GM18867 (cell line): ENCODE data around the gene MTR.
"Not testable (repeated sequence)": the region's sequence is repeated elsewhere in the genome, so short reads cannot be mapped to it uniquely, and the experiment has no call there.

Experiments used
- ATAC-seq: cut with Tn5 transposase; IDR thresholded peaks from one replicate; pipeline ENCODE4 v1.9.1; 2021; ENCODE audit warnings: mild to moderate bottlenecking, moderate library complexity; ENCODE audit not compliant: unreplicated experiment

The MTR gene

GRCh38 chr1:236830116-236830515, 35.0 kb downstream of the MTR start:
- ATAC-seq: no peak

GRCh38 chr1:236830560-236830959, 35.5 kb downstream of the MTR start:
- ATAC-seq: no peak

- ATAC-seq: no peak
Measured at GRCh38 chr1:236833575-236833974, 38.5 kb downstream of the MTR start.

GRCh38 chr1:236834876-236835275, 39.8 kb downstream of the MTR start:
- no peak for ATAC-seq

- ATAC-seq: no peak
Measured at GRCh38 chr1:236835491-236835890, 40.4 kb downstream of the MTR start.

- ATAC-seq: no peak
Measured at GRCh38 chr1:236836157-236836556, 41.1 kb downstream of the MTR start.

- ATAC-seq: no peak
Measured at GRCh38 chr1:236837115-236837514, 42.0 kb downstream of the MTR start.

- ATAC-seq: no peak
Measured at GRCh38 chr1:236837897-236838296, 42.8 kb downstream of the MTR start.

- ATAC-seq: no peak
Measured at GRCh38 chr1:236841341-236841740, 46.2 kb downstream of the MTR start.

GRCh38 chr1:236844499-236845271, 49.6 kb downstream of the MTR start:
- ATAC-seq: no peak

GRCh38 chr1:236845830-236846229, 50.7 kb downstream of the MTR start:
- no peak for ATAC-seq

GRCh38 chr1:236848274-236848923, 53.3 kb downstream of the MTR start:
- ATAC-seq: no peak

- ATAC-seq: no peak
Measured at GRCh38 chr1:236850077-236850979, 55.2 kb downstream of the MTR start.

GRCh38 chr1:236851871-236852270, 56.8 kb downstream of the MTR start:
- no peak for ATAC-seq

- no peak for ATAC-seq
Measured at GRCh38 chr1:236853921-236854604, 59.0 kb downstream of the MTR start.

- no peak for ATAC-seq
Measured at GRCh38 chr1:236854605-236854983, 59.5 kb downstream of the MTR start.

GRCh38 chr1:236856649-236857048, 61.6 kb downstream of the MTR start:
- not testable (repeated sequence) for ATAC-seq

- ATAC-seq: no peak
Measured at GRCh38 chr1:236858165-236858564, 63.1 kb downstream of the MTR start.

- ATAC-seq: no peak
Measured at GRCh38 chr1:236860101-236860500, 65.0 kb downstream of the MTR start.

GRCh38 chr1:236860674-236861073, 65.6 kb downstream of the MTR start:
- no peak for ATAC-seq
